IMR-90 (cell line): Measurements from ENCODE around the gene SLC3A2. TPM values are rescaled to one million over a fixed set of nuclear protein-coding genes. Genes with fewer than 3 reads are reported as not detected.

Source experiments
- polyA plus RNA-seq, 3 experiments: library from polyadenylated mRNA; depleted of rRNA; stranded (reverse); fragments of >200 nt; gene quantifications; 2 replicates each; pipeline ENCODE4 v1.2.3, GENCODE V29; 2012; ENCODE audit warnings: low replicate concordance in 1 of 3
- total RNA-seq: library from RNA; depleted of rRNA; stranded (reverse); fragments of >200 nt; gene quantifications from 2 replicates; pipeline ENCODE4 v1.2.3, GENCODE V29; 2012
- TF ChIP-seq, protein P1 (sequence below): conservative IDR thresholded peaks from 2 replicates; pipeline ENCODE4 v1.5.1; 2012; ENCODE audit warnings: mild to moderate bottlenecking, low read depth, low read length, improper control_type of control experiment

Gene SLC3A2
- total and polyA plus RNA-seq, 2 of the 4 experiments (the other 2 are of a cell fraction), result 140 to 239 TPM

DNA sequence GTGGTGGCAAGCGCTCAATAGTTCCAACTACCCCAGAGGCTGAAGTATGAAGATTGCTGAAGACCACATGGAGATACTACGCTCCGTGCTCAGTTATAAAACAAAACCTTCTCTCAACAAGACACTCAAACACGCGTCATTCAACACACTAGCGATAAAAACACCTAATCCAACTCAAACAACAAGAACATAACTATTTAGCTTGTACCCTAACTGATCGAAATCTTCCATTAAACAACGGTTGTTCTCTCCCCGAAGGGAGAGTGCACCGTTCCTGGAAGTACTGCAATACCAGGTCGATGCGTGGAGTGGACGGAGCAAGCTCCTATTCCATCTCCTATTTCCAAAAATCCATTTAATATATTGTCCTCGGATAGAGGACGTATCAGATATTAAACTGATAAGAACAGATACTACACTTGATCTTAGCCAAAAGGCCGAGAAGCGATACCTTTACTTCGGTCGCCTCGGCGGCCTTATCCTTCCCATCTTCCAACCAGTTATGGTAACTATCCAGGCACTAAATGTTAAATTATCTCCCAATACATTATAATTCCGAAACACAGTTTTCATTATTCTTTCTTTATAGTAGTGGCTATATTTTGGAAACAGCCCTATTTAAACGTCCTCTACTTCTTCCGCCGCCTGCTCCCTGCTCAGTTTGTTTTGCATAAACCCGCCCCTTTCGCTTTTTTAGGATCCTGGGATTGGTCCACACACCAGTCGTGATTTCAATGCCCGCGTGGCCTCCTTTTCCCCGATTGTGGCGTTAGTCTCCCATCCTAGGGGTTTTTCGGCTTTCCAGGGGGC, 39.1 kb upstream of the SLC3A2 start (continued):
- TF ChIP-seq, protein P1, sequence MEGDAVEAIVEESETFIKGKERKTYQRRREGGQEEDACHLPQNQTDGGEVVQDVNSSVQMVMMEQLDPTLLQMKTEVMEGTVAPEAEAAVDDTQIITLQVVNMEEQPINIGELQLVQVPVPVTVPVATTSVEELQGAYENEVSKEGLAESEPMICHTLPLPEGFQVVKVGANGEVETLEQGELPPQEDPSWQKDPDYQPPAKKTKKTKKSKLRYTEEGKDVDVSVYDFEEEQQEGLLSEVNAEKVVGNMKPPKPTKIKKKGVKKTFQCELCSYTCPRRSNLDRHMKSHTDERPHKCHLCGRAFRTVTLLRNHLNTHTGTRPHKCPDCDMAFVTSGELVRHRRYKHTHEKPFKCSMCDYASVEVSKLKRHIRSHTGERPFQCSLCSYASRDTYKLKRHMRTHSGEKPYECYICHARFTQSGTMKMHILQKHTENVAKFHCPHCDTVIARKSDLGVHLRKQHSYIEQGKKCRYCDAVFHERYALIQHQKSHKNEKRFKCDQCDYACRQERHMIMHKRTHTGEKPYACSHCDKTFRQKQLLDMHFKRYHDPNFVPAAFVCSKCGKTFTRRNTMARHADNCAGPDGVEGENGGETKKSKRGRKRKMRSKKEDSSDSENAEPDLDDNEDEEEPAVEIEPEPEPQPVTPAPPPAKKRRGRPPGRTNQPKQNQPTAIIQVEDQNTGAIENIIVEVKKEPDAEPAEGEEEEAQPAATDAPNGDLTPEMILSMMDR, result no peak
